HCT116 (cell line): ENCODE data around the gene PDE1C.

Experiments
- CTCF ChIP-seq, 3 experiments: fragments of 200-600 bp in 1 of 3; sonication (generic) in 1 of 3; IDR thresholded peaks in 2 of 3; conservative IDR thresholded peaks in 1 of 3; 2 replicates each; pipeline ENCODE4 v1.5.1; 2012 to 2017; ENCODE audit warnings: low read depth in 2 of 3, low read length in 2 of 3, antibody characterized with exemption in 1 of 3, borderline replicate concordance in 1 of 3, control low read depth in 1 of 3, mild to moderate bottlenecking in 1 of 3, mixed read lengths in 1 of 3, mixed run types in 1 of 3, moderate library complexity in 1 of 3; ENCODE audit not compliant: insufficient read depth in 1 of 3
- EZH2 ChIP-seq: fragments of 200-600 bp; sonication (generic); IDR thresholded peaks from 2 replicates; pipeline ENCODE4 v1.6.1; 2017; ENCODE audit warnings: antibody characterized with exemption, mixed run types
- JUND ChIP-seq: IDR thresholded peaks from 2 replicates; pipeline ENCODE4 v1.6.1; 2012
- MAX ChIP-seq: IDR thresholded peaks from 2 replicates; pipeline ENCODE4 v1.6.1; 2012
- POLR2AphosphoS5 ChIP-seq: IDR thresholded peaks from 2 replicates; pipeline ENCODE4 v1.6.1; 2011; ENCODE audit warnings: mild to moderate bottlenecking, low read depth, low read length, moderate library complexity
- RAD21 ChIP-seq: IDR thresholded peaks from 2 replicates; pipeline ENCODE4 v1.6.1; 2012; ENCODE audit warnings: low read depth, mild to moderate bottlenecking
- SIN3A ChIP-seq: IDR thresholded peaks from 2 replicates; pipeline ENCODE4 v1.6.1; 2012; ENCODE audit warnings: low read depth
- YY1 ChIP-seq: IDR thresholded peaks from 2 replicates; pipeline ENCODE4 v1.6.1; 2011; ENCODE audit warnings: low read length, low read depth, moderate library complexity, mild to moderate bottlenecking; ENCODE audit not compliant: insufficient replicate concordance; ENCODE audit errors: extremely low read depth

GRCh38 chr7:32037650-32038198 is 32.5 kb downstream of the PDE1C start:
- no peak for TF ChIP-seq CTCF (IDR thresholded peaks at IDR 0.05 in 2 of 3, conservative IDR thresholded peaks at IDR 0.05 in 1 of 3; ENCODE audit: borderline replicate concordance in 1 of 3, insufficient read depth in 1 of 3, low read depth in 2 of 3, low read length in 2 of 3)
- TF ChIP-seq YY1: no peak
- TF ChIP-seq POLR2AphosphoS5: no peak
- no peak for TF ChIP-seq JUND
- TF ChIP-seq EZH2: no peak
- no peak for TF ChIP-seq SIN3A
- no peak for TF ChIP-seq MAX
- TF ChIP-seq RAD21: no peak
